OCI-M2 (cell line): ENCODE data around the gene KLHL40.

Source experiments
- DNase-seq: peaks from one replicate; lab custom pipeline; 2025; ENCODE audit not compliant: unreplicated experiment; lab: John Stamatoyannopoulos, UW

KLHL40 gene

GRCh38 chr3:42656680-42657610 lies 28.4 kb upstream of the KLHL40 start:
- DNase-seq = no peak

DNA sequence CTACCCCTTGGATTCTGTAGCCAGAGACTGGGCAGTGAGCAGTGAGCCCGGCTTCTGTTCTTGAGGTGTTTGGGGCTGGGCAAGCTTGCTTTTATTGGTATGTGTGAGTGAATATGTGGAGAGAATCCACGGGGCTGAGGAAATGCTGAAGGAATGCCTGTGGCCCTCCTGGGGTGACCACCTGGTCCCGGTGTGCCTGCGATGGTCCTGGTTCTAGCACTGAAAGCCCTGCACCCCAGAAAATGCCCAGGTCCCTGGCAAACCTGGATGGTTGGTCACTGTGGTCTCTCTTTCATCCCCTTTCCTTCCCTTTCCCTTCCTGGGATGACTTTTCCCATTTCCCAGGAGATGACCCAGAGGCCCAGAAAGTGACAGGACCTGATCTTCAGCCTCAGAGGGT lies 27.7 kb upstream of the KLHL40 start:
- no peak for DNase-seq

DNA sequence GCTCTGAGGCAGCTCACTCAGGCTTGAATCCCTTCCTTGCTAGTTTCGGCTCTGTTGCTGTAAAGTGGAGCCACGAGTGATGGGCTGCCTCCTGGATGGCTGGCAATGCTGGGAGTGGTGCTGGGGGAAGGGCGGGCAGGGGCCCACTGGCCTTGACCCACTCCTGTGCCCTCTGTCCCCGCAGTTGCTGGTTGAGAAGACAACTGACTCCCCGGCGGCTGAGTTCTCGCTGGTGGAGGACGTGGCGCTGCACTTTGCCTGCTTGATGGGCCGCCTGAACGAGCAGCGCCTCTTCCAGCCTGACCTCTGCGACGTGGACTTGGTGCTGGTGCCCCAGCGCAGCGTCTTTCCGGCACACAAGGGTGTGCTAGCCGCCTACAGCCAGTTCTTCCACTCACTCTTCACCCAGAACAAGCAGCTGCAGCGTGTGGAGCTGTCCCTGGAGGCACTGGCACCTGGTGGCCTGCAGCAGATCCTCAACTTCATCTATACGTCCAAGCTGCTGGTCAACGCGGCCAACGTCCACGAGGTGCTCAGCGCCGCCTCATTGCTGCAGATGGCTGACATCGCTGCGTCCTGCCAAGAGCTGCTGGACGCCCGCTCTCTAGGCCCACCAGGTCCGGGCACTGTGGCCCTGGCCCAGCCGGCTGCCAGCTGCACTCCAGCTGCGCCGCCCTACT lies 27.1 kb upstream of the KLHL40 start:
- DNase-seq = no peak

DNA sequence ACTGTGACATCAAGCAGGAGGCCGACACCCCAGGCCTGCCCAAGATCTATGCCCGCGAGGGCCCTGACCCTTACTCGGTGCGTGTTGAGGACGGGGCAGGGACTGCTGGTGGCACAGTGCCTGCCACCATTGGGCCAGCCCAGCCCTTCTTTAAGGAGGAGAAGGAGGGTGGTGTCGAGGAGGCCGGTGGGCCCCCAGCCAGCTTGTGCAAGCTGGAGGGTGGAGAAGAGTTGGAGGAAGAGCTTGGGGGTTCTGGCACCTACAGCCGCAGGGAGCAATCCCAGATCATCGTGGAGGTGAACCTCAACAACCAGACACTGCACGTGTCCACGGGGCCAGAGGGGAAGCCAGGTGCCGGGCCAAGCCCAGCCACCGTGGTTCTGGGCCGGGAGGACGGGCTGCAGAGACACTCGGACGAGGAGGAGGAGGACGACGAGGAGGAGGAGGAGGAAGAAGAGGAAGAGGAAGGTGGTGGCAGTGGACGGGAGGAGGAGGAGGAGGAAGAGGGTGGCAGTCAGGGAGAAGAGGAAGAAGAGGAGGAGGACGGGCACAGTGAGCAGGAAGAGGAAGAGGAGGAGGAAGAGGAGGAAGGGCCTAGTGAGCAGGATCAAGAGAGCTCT lies 26.5 kb upstream of the KLHL40 start:
- no peak for DNase-seq

DNA sequence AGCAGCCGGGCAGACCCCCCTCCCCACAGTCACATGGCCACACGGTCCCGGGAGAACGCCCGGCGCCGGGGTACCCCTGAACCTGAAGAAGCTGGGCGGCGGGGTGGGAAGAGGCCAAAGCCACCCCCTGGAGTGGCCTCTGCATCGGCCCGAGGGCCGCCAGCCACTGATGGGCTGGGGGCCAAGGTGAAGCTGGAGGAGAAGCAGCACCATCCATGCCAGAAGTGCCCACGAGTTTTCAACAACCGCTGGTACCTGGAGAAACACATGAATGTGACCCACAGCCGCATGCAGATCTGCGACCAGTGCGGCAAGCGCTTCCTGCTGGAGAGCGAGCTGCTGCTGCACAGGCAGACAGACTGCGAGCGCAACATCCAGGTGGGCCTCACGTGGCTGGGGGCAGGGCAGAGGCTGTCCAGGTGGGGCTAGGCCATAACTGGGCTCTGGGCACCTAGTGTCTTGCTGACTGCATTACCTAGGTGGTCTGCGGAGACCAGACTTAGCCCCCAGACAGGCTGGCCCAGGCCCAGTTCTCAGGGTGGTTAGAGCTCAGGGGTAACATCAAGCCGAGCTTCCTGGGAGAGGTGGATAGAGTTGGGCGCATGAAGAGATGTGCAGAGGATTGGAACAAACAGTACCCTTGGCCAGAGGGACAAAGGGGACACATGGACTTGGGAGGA lies 25.7 kb upstream of the KLHL40 start:
- no peak for DNase-seq

DNA sequence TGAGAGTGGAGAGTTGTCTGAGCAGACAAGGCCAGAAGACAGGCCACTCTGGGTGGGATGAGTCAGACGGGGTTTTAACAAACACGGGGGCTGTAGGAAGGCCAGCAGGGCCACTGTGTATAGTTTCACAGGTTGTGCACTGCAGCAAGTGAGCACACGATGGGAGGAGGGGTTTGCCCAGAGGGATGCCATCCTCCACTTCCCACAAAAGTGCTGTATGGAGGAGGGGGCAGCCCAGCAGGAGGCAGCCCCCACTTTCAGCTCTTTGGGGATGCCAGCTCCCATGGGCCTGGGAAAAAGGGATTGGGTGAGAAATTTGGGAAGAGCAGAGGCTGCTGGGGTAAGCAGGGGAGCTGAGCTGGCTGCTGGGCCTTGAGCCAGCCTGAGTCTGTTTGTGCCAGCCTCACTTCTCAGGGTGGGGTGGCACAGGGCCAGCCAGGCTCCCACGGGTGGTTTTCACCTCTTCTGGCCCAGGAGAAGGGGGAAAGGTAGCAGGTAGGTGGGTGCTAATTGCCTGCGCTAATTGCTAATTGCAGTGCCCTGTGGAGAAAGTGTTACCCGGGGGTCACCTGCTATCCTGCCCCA lies 25.1 kb upstream of the KLHL40 start:
- DNase-seq = no peak

- DNase-seq = no peak
Observed at GRCh38 chr3:42660898-42661297, 24.4 kb upstream of the KLHL40 start.

- DNase-seq = no peak
Observed at GRCh38 chr3:42661593-42662022, 23.7 kb upstream of the KLHL40 start.

- DNase-seq = no peak
Observed at GRCh38 chr3:42662037-42662812, 23.1 kb upstream of the KLHL40 start.

DNA sequence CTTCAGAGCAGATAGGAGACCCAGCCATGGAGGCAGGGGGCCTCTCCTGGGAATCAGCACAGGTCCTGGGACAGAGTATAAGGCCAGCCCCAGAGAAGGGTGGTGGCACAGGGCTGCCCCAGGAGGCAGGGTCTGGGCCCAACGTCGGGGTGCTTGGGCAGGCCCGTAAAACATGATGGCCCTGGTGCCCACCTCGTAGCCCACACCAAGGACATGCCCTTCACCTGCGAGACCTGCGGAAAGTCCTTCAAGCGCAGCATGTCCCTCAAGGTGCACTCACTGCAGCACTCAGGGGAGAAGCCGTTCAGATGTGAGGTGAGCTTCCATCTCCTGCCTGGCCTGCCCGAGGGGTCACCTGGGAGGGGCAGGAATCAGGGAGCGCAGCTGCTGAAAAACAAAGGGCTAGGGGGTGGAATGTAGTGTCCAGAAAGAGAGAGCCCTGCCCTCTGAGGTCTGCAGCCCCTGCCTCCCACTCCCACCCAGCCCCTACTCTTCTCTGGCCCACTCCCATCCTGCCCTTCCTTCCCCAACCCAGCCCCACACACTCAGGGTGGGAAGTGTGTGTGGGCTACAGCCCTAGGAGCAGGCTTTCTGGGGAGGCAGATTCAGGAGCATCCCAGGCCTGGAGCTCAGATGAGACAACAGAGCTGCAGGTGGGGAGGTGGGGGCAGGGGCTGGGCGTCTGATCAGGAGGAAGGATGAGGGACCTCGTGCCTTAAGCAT lies 22.4 kb upstream of the KLHL40 start:
- DNase-seq = no peak

GRCh38 chr3:42663581-42664437 lies 21.5 kb upstream of the KLHL40 start:
- no peak for DNase-seq

- DNase-seq = no peak
Observed at GRCh38 chr3:42664438-42664803, 20.9 kb upstream of the KLHL40 start.

- DNase-seq = no peak
Observed at GRCh38 chr3:42665050-42665878, 20.1 kb upstream of the KLHL40 start.

- no peak for DNase-seq
Observed at GRCh38 chr3:42666022-42666421, 19.3 kb upstream of the KLHL40 start.

- no peak for DNase-seq
Observed at GRCh38 chr3:42666577-42666998, 18.7 kb upstream of the KLHL40 start.

- no peak for DNase-seq
Observed at GRCh38 chr3:42667096-42667522, 18.2 kb upstream of the KLHL40 start.

DNA sequence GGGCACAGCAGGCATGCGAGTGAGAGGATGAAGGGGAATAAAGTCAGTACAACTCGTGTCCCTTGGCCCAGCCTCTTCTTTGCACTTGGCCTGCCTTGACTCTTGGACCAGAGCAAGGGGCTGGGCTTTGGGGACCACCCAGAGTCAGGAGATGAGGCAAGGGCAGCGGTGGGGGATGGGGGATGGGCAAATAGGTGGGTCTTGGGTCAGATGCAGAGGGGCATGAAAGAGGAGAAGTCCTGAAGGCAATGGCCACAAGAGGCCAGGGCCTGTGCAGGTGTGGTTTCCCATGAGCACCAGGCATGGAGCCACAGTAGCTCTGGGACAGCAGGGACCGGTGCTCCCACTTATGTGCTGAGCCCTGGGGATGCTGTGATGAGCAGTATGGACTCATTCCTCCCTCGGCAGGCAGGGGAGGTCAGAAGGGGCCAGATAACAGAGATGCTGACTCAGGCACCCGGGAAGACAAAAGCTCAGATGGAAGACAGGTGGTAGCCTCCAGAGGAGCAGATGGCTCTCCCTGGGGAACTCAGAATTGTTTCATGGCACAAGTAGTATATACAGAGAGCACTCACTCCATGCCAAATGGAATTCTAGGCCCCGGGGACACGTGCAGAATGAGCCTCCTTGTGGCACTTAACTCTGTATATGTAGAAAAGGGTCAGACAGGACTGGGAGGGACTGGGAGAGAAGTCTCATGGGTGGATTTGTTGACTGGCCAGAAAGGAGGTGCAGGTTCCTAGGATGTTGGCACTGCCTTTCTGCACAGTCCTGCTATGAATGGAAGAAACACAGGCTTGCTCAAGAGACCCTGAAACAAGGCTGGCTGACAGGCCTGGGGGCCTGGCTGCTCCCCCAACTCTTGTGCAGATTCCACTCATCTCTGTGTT lies 17.6 kb upstream of the KLHL40 start:
- DNase-seq = no peak
